ENCODE results near the gene BTG4. TPM values are rescaled to one million over a fixed set of nuclear protein-coding genes. Genes with fewer than 3 reads are reported as not detected.

Gene BTG4
- total RNA-seq, 1 experiment from 2014 or later = not detected

DNA sequence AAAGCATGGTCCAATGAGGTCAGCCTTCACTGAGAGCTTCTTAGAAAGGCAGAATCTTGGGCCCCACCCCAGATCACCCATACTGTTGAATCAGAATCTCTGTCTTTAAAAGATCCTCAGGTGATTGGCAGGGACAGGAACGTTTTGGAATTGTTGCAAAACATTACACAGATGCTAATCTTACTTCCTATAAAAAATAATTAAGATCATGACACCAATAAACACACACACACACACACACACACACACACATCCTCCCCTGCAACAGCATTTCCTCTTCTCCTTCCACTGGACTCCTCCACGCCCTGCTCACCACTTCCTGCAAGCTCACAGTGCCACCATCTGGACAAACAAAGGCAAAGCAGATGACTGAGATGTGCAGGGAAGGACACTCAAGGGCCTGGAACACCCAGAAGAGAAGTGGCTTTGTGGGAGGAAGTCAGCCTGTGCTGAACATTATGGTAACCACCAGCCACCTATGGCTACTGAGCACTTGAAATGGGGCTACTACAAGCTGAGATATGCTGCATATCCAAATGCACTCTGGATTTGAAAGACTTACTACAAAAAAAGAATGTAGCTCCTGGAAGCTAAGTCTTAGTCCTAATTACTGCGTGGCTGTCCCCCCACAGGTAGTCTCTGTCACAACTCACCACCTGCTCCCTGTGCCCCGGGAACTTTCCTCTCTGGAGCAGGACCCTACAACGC is 65.6 kb downstream of the BTG4 start:
- Histone ChIP-seq H3K79me2 (ENCODE audit: insufficient read depth, low read length) (no peaks in the 10 kb centered on the region), H3K9ac (ENCODE audit: low read length) (no peak overlapping the region), H3K27me3 (ENCODE audit: insufficient read depth, low read length) (no peaks in the 10 kb centered on the region), H4K20me1 (ENCODE audit: insufficient read depth) (no peaks in the 10 kb centered on the region), H3K27ac (ENCODE audit: low read depth, low read length) (no peak overlapping the region), H3K9me3 (ENCODE audit: control insufficient read depth in 1 of 2, insufficient read depth in 1 of 2, low read depth in 1 of 2, low read length in 2 of 2) (no peaks in the 10 kb centered on the region), H3K9me2 (ENCODE audit: insufficient read depth) (no peaks in the 10 kb centered on the region), H3K4me3 (replicated peaks in 1 of 2; ENCODE audit: low read depth in 1 of 2, low read length in 2 of 2) (no peak overlapping the region), H3K4me2 (ENCODE audit: low read length) (peak overlapping the region; percentile 11; the same call in 1 of the 2 replicates), H3K36me3 (ENCODE audit: control insufficient read depth in 1 of 2, insufficient read depth in 2 of 2, low read length in 2 of 2) (no peaks in the 10 kb centered on the region), H2AFZ (ENCODE audit: low read depth, low read length, poor library complexity, severe bottlenecking) (peak overlapping the region; percentile 26), H3K4me1 (ENCODE audit: control insufficient read depth in 1 of 2, insufficient read depth in 2 of 2, low read length in 2 of 2) (peaks cover 0 to 7% of the 10 kb centered on the region in 2 experiments; a peak in 2 of 4 replicates)
- RAD21 ChIA-PET (ENCODE audit: low non-redundant PET in 1 of 2, low total read pairs in 2 of 2, uncharacterized antibody in 2 of 2, unreplicated experiment in 2 of 2) = interaction anchor here in 1 of 2 experiments (0.6 kb wide), 2 partner anchors 163 to 164 kb away, joined by 3 read pairs; no protein-coding TSS in a partner anchor
- intact Hi-C loops (cut with micrococcal nuclease) = loop anchor here (1.0 kb wide), 2 partner anchors 163 to 983 kb away; no protein-coding TSS in a partner anchor
- CTCF ChIA-PET = interaction anchor here (0.7 to 1.9 kb wide), 9 partner anchors 9 to 1245 kb away, joined by 3 to 11 read pairs (median 4); no protein-coding TSS in a partner anchor
- DNase-seq (ENCODE audit: low read depth, low spot score) (peak; percentile 85), ATAC-seq (peak; percentile 99)
- BruUV-seq (replicated peaks) = no TSS peak
- TF ChIP-seq, protein P1, sequence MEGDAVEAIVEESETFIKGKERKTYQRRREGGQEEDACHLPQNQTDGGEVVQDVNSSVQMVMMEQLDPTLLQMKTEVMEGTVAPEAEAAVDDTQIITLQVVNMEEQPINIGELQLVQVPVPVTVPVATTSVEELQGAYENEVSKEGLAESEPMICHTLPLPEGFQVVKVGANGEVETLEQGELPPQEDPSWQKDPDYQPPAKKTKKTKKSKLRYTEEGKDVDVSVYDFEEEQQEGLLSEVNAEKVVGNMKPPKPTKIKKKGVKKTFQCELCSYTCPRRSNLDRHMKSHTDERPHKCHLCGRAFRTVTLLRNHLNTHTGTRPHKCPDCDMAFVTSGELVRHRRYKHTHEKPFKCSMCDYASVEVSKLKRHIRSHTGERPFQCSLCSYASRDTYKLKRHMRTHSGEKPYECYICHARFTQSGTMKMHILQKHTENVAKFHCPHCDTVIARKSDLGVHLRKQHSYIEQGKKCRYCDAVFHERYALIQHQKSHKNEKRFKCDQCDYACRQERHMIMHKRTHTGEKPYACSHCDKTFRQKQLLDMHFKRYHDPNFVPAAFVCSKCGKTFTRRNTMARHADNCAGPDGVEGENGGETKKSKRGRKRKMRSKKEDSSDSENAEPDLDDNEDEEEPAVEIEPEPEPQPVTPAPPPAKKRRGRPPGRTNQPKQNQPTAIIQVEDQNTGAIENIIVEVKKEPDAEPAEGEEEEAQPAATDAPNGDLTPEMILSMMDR (IDR thresholded peaks at IDR 0.05 in 2 of 3, conservative IDR thresholded peaks at IDR 0.05 in 1 of 3; ENCODE audit: borderline replicate concordance in 1 of 3, insufficient read depth in 1 of 3, low read depth in 2 of 3, low read length in 2 of 3) = peak; percentile 90 to 92 (median 91)
- TF ChIP-seq SIN3A (IDR thresholded peaks at IDR 0.05; ENCODE audit: low read depth) (no peak), JUND (IDR thresholded peaks at IDR 0.05) (no peak), RAD21 (IDR thresholded peaks at IDR 0.05; ENCODE audit: low read depth) (peak; percentile 97), YY1 (IDR thresholded peaks at IDR 0.05; ENCODE audit: extremely low read depth, insufficient replicate concordance, low read depth, low read length) (peak; percentile 53), TCF7L2 (IDR thresholded peaks at IDR 0.05; ENCODE audit: borderline replicate concordance, extremely low read depth, insufficient read depth, insufficient read length) (no peak), ZFX (IDR thresholded peaks at IDR 0.05) (no peak), CBX3 (IDR thresholded peaks at IDR 0.05; ENCODE audit: low read depth) (peak; percentile 79; the same call in 1 of the 2 replicates)
- TF ChIP-seq, protein P2, sequence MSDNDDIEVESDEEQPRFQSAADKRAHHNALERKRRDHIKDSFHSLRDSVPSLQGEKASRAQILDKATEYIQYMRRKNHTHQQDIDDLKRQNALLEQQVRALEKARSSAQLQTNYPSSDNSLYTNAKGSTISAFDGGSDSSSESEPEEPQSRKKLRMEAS (IDR thresholded peaks at IDR 0.05) = no peak
- POLR2A ChIA-PET = interaction anchor here (0.6 kb wide), 1 partner anchor 20 kb away, joined by 3 read pairs; no protein-coding TSS in a partner anchor

Data from HCT116 (cell line).